Breast epithelium (tissue), 4 donors: Measurements from ENCODE around the gene NAPSA. TPM values are rescaled to one million over a fixed set of nuclear protein-coding genes. Genes with fewer than 3 reads are reported as not detected.

Source experiments
- DNase-seq, 2 donors: peaks; one replicate each; pipeline ENCODE4 v3.0.0-alpha.2; 2019; ENCODE audit warnings: low spot score in 2 of 2
- H3K27ac ChIP-seq, 2 donors: fragments of 200-600 bp; sonication (generic) in 1 of 2; one replicate each; pipeline ENCODE4 v1.5.1; 2016 to 2019; ENCODE audit warnings: mild to moderate bottlenecking in 1 of 2
- H3K27me3 ChIP-seq, 2 donors: fragments of 200-600 bp; sonication (generic) in 1 of 2; one replicate each; pipeline versions ENCODE4 v1.5.1 to v1.6.0; 2017 to 2019; ENCODE audit warnings: control low read depth in 1 of 2, mild to moderate bottlenecking in 1 of 2
- H3K36me3 ChIP-seq: fragments of 200-600 bp; one replicate; pipeline ENCODE4 v1.5.1; 2019
- H3K4me1 ChIP-seq, 2 donors: fragments of 200-600 bp; sonication (generic); one replicate each; pipeline ENCODE4 v1.5.1; 2016 to 2019; ENCODE audit warnings: control low read depth in 1 of 2
- H3K4me3 ChIP-seq, 3 donors: fragments of 200-600 bp; sonication (generic); 1 replicate in 2 of 3; 2 replicates in 1 of 3; pipeline ENCODE4 v1.5.1; 2016 to 2019; ENCODE audit warnings: mild to moderate bottlenecking in 3 of 3, moderate library complexity in 2 of 3
- H3K9me3 ChIP-seq, 2 donors: fragments of 200-600 bp; sonication (generic) in 1 of 2; one replicate each; pipeline ENCODE4 v1.5.1; 2016 to 2019; ENCODE audit warnings: control low read depth in 1 of 2
- POLR2A ChIP-seq: fragments of 450-650 bp; IDR thresholded peaks from one replicate; pipeline ENCODE4 v1.6.1; 2016; ENCODE audit warnings: antibody characterized with exemption, mild to moderate bottlenecking, moderate library complexity
- POLR2AphosphoS5 ChIP-seq, 3 donors: sonication (generic); formaldehyde crosslinking; IDR thresholded peaks; one replicate each; pipeline ENCODE4 v1.6.1; 2017; ENCODE audit warnings: antibody characterized with exemption in 3 of 3
- intact Hi-C: fragments of 100-400 bp; cut with DNase I; formaldehyde crosslinking; loops from one replicate; pipeline ENCODE4 v1.15.1; 2023; ENCODE audit warnings: low total_unique reads
- total RNA-seq, 3 donors: library from RNA; depleted of rRNA; stranded (reverse); fragments of >200 nt; gene quantifications; one replicate each; pipeline ENCODE4 v1.1.0, GENCODE V29; 2016
- TF ChIP-seq, protein P1 (sequence below), 3 donors: fragments of 450-650 bp; IDR thresholded peaks; one replicate each; pipeline ENCODE4 v1.5.1; 2016 to 2017; ENCODE audit warnings: antibody characterized with exemption in 3 of 3, mild to moderate bottlenecking in 3 of 3, moderate library complexity in 3 of 3

Gene NAPSA
- total RNA-seq, 3 donors from 2014 or later = 0.80 to 1.8 (median 1.6) TPM

DNA sequence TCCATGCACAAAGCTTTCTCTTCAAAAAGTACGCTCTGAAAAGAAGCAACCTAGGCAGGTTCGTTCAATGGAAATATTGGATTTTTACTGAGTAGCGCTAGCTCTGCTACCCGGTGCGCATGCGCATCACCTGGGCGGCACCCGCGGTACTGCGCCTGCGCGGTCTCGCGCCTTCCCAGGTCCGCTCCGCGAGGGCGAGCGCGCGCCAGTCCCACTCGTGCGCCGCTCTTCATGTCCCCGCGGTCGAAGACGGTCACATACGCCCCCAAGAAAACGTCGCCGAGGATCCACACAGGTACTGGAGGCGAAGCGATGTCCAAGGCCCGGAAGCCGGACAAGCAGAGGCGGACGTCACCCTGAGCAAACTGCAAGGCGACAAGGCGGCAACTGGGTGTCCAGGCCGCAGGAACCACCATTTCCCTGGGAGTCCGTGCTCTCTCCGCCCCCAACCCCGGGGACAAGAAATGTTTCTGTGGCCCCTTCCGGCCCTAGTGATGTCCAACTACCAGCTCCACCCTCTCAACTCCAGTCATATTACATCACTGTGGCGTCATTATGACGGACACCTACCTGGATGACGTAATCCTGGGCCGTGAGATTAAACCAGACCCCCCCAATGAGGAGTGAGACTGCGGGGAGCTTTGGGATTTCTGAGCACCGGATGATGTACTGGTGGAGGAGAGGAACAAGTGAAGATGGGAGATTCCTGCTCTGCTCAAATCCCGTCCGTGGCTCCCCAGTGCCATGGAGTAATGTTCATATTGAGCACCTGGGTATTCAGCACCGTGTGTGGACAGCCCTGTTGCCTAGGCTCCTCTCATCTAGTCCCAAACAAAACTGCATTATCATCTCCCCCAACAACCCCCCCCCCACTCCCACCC lies 31.5 kb downstream of the NAPSA start:
- Histone ChIP-seq H3K27ac (peak overlapping the region; percentile 88 to 91), H3K27me3 (peaks cover 3 to 15% of the 10 kb centered on the region in 2 donors), H3K9me3 (no peaks in the 10 kb centered on the region), H3K36me3 (no peaks in the 10 kb centered on the region), H3K4me3 (peak overlapping the region; percentile 27 to 76 (median 62)), H3K4me1 (peaks cover 0 to 5% of the 10 kb centered on the region in 2 donors)
- intact Hi-C loops = no loop called here
- TF ChIP-seq POLR2AphosphoS5 (IDR thresholded peaks at IDR 0.05) (peak; percentile 41 to 95 (median 73)), POLR2A (peak; percentile 81)
- TF ChIP-seq, protein P1, sequence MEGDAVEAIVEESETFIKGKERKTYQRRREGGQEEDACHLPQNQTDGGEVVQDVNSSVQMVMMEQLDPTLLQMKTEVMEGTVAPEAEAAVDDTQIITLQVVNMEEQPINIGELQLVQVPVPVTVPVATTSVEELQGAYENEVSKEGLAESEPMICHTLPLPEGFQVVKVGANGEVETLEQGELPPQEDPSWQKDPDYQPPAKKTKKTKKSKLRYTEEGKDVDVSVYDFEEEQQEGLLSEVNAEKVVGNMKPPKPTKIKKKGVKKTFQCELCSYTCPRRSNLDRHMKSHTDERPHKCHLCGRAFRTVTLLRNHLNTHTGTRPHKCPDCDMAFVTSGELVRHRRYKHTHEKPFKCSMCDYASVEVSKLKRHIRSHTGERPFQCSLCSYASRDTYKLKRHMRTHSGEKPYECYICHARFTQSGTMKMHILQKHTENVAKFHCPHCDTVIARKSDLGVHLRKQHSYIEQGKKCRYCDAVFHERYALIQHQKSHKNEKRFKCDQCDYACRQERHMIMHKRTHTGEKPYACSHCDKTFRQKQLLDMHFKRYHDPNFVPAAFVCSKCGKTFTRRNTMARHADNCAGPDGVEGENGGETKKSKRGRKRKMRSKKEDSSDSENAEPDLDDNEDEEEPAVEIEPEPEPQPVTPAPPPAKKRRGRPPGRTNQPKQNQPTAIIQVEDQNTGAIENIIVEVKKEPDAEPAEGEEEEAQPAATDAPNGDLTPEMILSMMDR (IDR thresholded peaks at IDR 0.05) = no peak
- peak; percentile 35 to 74 for DNase-seq

- Histone ChIP-seq H3K36me3 (no peaks in the 10 kb centered on the region), H3K27ac (peak overlapping the region; percentile 88 to 91), H3K9me3 (no peaks in the 10 kb centered on the region), H3K4me1 (peaks cover 0 to 5% of the 10 kb centered on the region in 2 donors), H3K4me3 (peak overlapping the region; percentile 27 to 76 (median 62)), H3K27me3 (peaks cover 3 to 15% of the 10 kb centered on the region in 2 donors)
- intact Hi-C loops = no loop called here
- DNase-seq = peak; percentile 94 to 98
- TF ChIP-seq, protein P1 (IDR thresholded peaks at IDR 0.05) = no peak
- TF ChIP-seq POLR2AphosphoS5 (IDR thresholded peaks at IDR 0.05) (peak in 1 of 3 donors; percentile 8), POLR2A (peak; percentile 51)
Measured at GRCh38 chr19:50333235-50333736, 32.2 kb downstream of the NAPSA start.

DNA sequence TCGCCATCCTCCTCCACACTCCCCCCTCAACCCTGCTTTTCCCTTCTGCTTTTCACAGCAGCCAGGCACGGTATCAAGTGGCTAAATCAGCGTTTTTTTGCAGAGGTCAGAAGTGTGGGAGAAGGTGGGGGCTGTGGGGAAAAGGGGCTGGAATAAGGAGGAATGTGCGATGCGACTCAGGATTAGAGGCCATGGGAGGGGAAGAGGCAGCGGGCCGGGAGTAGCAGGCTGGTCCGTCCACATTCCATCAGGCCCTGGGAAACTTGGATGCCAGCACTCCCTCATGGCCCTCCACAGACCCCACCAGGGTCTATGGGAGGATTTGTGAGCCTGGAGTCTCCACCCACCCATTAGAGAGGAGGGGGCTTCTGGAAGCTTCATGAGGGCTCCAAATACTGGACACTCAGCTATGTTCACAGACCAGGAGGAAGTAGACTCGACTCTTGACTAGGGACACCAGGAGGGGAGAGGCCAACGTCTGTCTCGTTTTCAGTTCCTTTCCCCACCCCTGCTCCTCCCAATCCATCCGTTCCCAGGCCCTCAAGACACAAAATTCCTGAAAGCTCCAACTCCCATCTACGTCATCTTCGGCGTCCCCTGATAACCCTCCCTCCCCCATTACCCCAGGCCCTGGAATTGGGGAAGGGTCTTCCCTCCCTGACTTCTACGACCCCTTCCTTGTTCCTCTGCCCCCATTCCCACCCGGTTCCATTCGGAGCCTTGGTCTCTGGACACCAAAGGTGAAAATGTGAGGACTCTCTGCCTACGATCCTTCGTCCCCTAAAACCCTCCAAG lies 33.0 kb downstream of the NAPSA start:
- H3K4me3 ChIP-seq = peak overlapping the region; percentile 27 to 76 (median 62)

GRCh38 chr19:50331994-50332243 lies 33.5 kb downstream of the NAPSA start:
- no peak for TF ChIP-seq POLR2A
- H3K27ac ChIP-seq = peak overlapping the region; percentile 88 to 91
- H3K9me3 ChIP-seq = no peaks in the 10 kb centered on the region
- no peak for DNase-seq
- H3K27me3 ChIP-seq = peaks cover 3 to 26% of the 10 kb centered on the region in 2 donors
- intact Hi-C loops = no loop called here
- H3K36me3 ChIP-seq = no peaks in the 10 kb centered on the region
- peaks cover 0 to 5% of the 10 kb centered on the region in 2 donors for H3K4me1 ChIP-seq
- H3K4me3 ChIP-seq = peak overlapping the region in 2 of 3 donors; percentile 62 to 76

More for the DNA sequence above, 33.0 kb downstream of the NAPSA start:
- intact Hi-C loops = no loop called here
- TF ChIP-seq POLR2A (no peak), POLR2AphosphoS5 (IDR thresholded peaks at IDR 0.05) (no peak)
- TF ChIP-seq, protein P1 (IDR thresholded peaks at IDR 0.05) = no peak
- DNase-seq = peak in 1 of 2 donors; percentile 59
- Histone ChIP-seq H3K4me1 (peaks cover 0 to 5% of the 10 kb centered on the region in 2 donors), H3K27ac (peak overlapping the region; percentile 88 to 91), H3K9me3 (no peaks in the 10 kb centered on the region), H3K36me3 (no peaks in the 10 kb centered on the region), H3K27me3 (peaks cover 3 to 21% of the 10 kb centered on the region in 2 donors)

DNA sequence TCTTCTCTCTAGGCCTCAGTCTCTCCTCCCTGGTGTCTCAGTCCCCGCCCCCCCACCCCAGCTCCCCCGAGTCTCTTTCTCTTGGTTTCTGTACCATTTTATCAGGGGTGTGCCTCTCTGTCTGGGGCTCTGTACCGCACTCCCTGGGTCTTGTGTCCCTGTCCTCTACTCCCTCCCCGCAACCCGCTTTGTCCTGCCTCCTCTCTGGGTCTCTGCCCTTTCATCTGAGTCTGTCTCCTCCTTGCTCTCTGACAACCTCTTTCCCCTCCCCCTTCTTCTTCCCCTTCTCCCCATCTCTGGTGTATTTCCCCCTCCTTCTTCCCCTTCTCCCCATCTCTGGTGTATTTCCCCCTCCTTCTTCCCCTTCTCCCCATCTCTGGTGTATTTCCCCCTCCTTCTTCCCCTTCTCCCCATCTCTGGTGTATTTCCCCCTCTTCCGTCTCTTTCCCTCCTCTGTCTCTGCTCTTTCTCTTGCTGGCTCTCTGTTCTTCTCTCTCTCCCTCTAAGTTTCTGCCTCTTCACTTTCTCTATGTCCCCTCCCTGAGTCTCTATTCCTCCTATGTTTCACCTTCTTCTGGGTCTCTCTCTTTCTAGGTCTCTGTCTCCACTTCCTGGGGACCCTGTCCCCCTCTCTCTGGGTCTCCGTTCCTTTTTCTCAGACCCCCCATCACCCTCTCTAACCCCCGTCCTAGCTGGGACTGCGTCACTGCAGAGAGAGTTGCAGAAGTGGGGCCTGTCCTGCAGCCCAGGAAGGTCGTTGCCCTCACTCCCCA lies 34.0 kb downstream of the NAPSA start:
- Histone ChIP-seq H3K27ac (peak overlapping the region; percentile 88 to 91), H3K36me3 (no peaks in the 10 kb centered on the region), H3K4me3 (peak overlapping the region; percentile 11 to 76 (median 62)), H3K27me3 (peaks cover 3 to 28% of the 10 kb centered on the region in 2 donors), H3K4me1 (peaks cover 0 to 5% of the 10 kb centered on the region in 2 donors), H3K9me3 (no peaks in the 10 kb centered on the region)
- no peak for DNase-seq
- intact Hi-C loops = no loop called here
- TF ChIP-seq, protein P1 (IDR thresholded peaks at IDR 0.05) = no peak
